ENCODE results near the gene SARNP. TPM values are rescaled to one million over a fixed set of nuclear protein-coding genes. Genes with fewer than 3 reads are reported as not detected.
A peak's percentile ranks its signal among the peaks of the same experiment; 100 is the strongest.

Gene SARNP
- total RNA-seq, 1 donor = 53.6 TPM

DNA sequence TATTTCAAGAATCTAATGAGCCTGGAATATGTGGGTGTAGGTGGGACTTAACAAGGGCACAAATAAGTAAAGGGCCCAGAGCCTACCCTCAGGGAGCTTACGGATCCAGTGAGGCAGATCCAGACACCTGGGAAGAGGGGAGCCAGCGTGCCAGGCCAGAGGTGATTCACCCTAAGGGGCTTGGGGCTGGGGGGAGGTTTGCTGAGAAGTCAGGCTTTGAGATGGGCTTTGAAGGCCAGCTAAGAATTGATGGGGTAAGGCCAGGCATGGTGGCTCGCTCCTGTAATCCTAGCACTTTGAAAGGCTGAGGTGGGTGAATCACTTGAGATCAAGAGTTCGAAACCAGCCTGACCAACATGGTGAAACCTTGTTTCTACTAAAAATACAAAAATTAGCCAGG, 25.9 kb upstream of the SARNP start:
- Histone ChIP-seq H3K79me2 (ENCODE audit: insufficient read depth, low read length) (peaks cover 6% of the 10 kb centered on the region), H2AFZ (ENCODE audit: low read length) (no peak overlapping the region), H4K20me1 (ENCODE audit: insufficient read depth, low read length) (no peaks in the 10 kb centered on the region), H3K4me2 (ENCODE audit: insufficient read depth, low read length) (no peak overlapping the region), H3K9me3 (ENCODE audit: low read depth, low read length) (no peaks in the 10 kb centered on the region), H3K4me3 (ENCODE audit: insufficient read depth, low read length) (no peak overlapping the region), H3K27me3 (ENCODE audit: insufficient read depth, low read length) (no peaks in the 10 kb centered on the region), H3K4me1 (ENCODE audit: insufficient read depth, low read length) (peaks cover 45% of the 10 kb centered on the region), H3K36me3 (ENCODE audit: insufficient read depth, low read length) (peaks cover 14% of the 10 kb centered on the region), H3K27ac (ENCODE audit: low read depth, low read length) (no peak overlapping the region)
- no peak for DNase-seq (ENCODE audit: insufficient read length, low spot score, missing footprints)
- TF ChIP-seq CTCF (IDR thresholded peaks at IDR 0.05; ENCODE audit: extremely low read depth, low read depth, low read length) = no peak

DNA sequence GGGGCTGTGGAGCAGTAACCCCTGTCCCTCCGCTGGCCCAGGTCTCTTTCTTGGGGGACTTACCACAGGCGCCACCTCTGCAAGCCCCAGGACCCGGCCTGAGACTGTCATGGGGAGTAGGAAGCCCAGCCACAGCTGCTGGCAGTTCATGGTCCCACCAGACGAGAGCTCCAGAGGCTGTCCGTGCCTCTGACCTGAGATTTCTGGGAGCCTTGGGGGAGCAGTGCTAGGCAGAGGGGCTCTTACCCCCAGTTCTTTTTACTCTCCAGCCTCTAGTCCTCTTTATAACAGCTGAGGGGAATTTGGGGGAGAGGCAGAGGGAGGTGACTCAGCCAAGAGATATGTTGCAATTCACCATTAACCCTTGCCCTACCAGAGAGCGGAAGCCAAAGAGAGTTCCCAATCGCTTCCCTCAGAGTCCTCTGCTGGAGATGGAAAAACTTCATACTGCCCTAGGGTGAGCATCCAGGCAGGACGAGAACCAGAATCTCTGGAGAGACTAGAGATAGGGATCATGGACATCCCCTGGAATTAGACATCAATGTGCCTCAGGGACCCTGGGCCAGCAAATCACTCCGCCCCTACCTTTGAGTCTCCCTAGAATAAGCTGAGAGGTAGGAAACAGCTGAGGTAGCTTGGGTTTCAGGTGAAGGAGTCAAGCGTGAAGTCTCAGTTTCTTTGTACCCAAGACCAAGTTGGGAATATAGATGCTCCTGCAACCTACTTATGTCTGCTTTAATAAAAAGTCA, 25.3 kb upstream of the SARNP start, which contains the start of gene MMP19:
TSS of gene MMP19 (minus strand) at position 256 of the 749 bp plus-strand sequence. CDS start at position 150, 106 bp downstream.
- H3K4me3 ChIP-seq (ENCODE audit: insufficient read depth, low read length) = peak within 1 kb of the TSS; percentile 82
- no peak for TF ChIP-seq CTCF (IDR thresholded peaks at IDR 0.05; ENCODE audit: extremely low read depth, low read depth, low read length)
- peak within 1 kb of the TSS; percentile 92 for H3K4me2 ChIP-seq (ENCODE audit: insufficient read depth, low read length)
- peak within 1 kb of the TSS; percentile 85 for H2AFZ ChIP-seq (ENCODE audit: low read length)
- peak; percentile 89 for DNase-seq (ENCODE audit: insufficient read length, low spot score, missing footprints)
- peaks cover 45% of the 10 kb centered on the region for H3K4me1 ChIP-seq (ENCODE audit: insufficient read depth, low read length)
- peaks cover 14% of the 10 kb centered on the region for H3K36me3 ChIP-seq (ENCODE audit: insufficient read depth, low read length)
- H4K20me1 ChIP-seq (ENCODE audit: insufficient read depth, low read length) = no peaks in the 10 kb centered on the region
- no peaks in the 10 kb centered on the region for H3K9me3 ChIP-seq (ENCODE audit: low read depth, low read length)
- no peaks in the 10 kb centered on the region for H3K27me3 ChIP-seq (ENCODE audit: insufficient read depth, low read length)
- H3K27ac ChIP-seq (ENCODE audit: low read depth, low read length) = peak within 1 kb of the TSS; percentile 83
- H3K79me2 ChIP-seq (ENCODE audit: insufficient read depth, low read length) = peaks cover 6% of the 10 kb centered on the region

DNA sequence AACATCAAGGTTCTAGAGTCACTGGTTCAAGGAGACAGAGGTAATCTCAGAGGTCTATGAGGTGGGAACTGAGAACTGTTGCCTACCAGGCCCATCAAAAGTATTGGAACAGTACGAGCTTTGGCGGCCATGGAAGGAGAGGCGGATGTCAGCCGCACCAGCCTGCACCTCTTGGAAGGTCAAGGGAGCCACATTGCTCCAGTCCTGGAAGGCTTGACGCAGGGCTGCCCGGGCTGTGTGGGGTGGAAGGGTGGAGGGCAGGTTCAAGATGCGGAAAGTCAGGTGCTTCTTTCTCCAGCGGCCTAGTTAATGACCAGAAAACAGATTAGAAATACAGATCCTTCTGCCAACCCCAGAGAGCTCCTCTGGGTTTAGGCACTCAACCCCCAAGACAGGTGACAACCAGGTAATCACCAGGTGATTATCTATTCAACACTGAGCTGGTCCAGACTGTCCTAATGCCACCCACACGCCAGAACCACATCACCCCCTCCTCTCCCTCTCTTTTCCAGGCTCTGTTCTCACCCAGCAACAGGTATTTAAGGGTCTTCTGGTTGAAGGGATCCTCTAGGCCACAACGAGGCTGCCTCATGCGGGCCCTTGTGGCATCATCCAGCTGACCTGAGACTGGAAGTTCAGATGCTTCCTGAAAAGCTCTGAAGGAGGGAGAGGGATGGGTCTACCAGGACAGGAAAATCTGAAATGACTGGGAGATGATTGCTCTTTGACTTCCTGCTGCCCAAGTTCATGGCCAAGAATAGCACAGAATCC, 23.2 kb upstream of the SARNP start:
- peaks cover 20% of the 10 kb centered on the region for H3K36me3 ChIP-seq (ENCODE audit: insufficient read depth, low read length)
- H4K20me1 ChIP-seq (ENCODE audit: insufficient read depth, low read length) = no peaks in the 10 kb centered on the region
- H2AFZ ChIP-seq (ENCODE audit: low read length) = no peak overlapping the region
- no peak for TF ChIP-seq CTCF (IDR thresholded peaks at IDR 0.05; ENCODE audit: extremely low read depth, low read depth, low read length)
- no peak overlapping the region for H3K27ac ChIP-seq (ENCODE audit: low read depth, low read length)
- peaks cover 6% of the 10 kb centered on the region for H3K79me2 ChIP-seq (ENCODE audit: insufficient read depth, low read length)
- peaks cover 26% of the 10 kb centered on the region for H3K4me1 ChIP-seq (ENCODE audit: insufficient read depth, low read length)
- H3K4me2 ChIP-seq (ENCODE audit: insufficient read depth, low read length) = no peak overlapping the region
- no peak overlapping the region for H3K4me3 ChIP-seq (ENCODE audit: insufficient read depth, low read length)
- no peaks in the 10 kb centered on the region for H3K9me3 ChIP-seq (ENCODE audit: low read depth, low read length)
- H3K27me3 ChIP-seq (ENCODE audit: insufficient read depth, low read length) = no peaks in the 10 kb centered on the region
- DNase-seq (ENCODE audit: insufficient read length, low spot score, missing footprints) = no peak
